NCI-H2196 (cell line): ENCODE data around the gene OR52B6.
"Not testable (repeated sequence)": the region's sequence is repeated elsewhere in the genome, so short reads cannot be mapped to it uniquely, and the experiment has no call there.

Experiments used
- DNase-seq: peaks from one replicate; lab custom pipeline; 2025; ENCODE audit not compliant: unreplicated experiment; lab: John Stamatoyannopoulos, UW

Gene OR52B6

GRCh38 chr11:5593146-5593545, 12.5 kb downstream of the OR52B6 start:
- no peak for DNase-seq

- no peak for DNase-seq
Observed at GRCh38 chr11:5596607-5597201, 16.0 kb downstream of the OR52B6 start, which contains the start of gene TRIM6. Gene TRIM6 (plus strand): TSS chr11:5596637. CDS start chr11:5596898, 261 bp downstream.

- no peak for DNase-seq
Observed at GRCh38 chr11:5597953-5598352, 17.3 kb downstream of the OR52B6 start.

GRCh38 chr11:5600374-5600851, 19.7 kb downstream of the OR52B6 start:
- peak; percentile 2 for DNase-seq

- DNase-seq: not testable (repeated sequence)
Observed at GRCh38 chr11:5602791-5603190, 22.1 kb downstream of the OR52B6 start.

- DNase-seq: no peak
Observed at GRCh38 chr11:5603326-5603725, 22.6 kb downstream of the OR52B6 start.

GRCh38 chr11:5604896-5605295, 24.2 kb downstream of the OR52B6 start:
- DNase-seq: no peak

GRCh38 chr11:5605849-5606248, 25.2 kb downstream of the OR52B6 start:
- DNase-seq: no peak

GRCh38 chr11:5608808-5609207, 28.1 kb downstream of the OR52B6 start:
- DNase-seq: no peak

GRCh38 chr11:5610446-5610845, 29.8 kb downstream of the OR52B6 start:
- DNase-seq: no peak

- no peak for DNase-seq
Observed at GRCh38 chr11:5611627-5612026, 30.9 kb downstream of the OR52B6 start.

- DNase-seq: no peak
Observed at GRCh38 chr11:5618807-5619206, 38.1 kb downstream of the OR52B6 start.

GRCh38 chr11:5620651-5621521, 40.2 kb downstream of the OR52B6 start:
- DNase-seq: no peak

GRCh38 chr11:5621580-5621979, 40.9 kb downstream of the OR52B6 start:
- no peak for DNase-seq

- DNase-seq: no peak
Observed at GRCh38 chr11:5622802-5623201, 42.1 kb downstream of the OR52B6 start.

GRCh38 chr11:5624489-5625279, 44.0 kb downstream of the OR52B6 start, which contains the start of gene TRIM34:
Gene TRIM34 (plus strand): TSS chr11:5625001. CDS start chr11:5632332, 7,331 bp downstream.
- DNase-seq: no peak

- no peak for DNase-seq
Observed at GRCh38 chr11:5625281-5625680, 44.6 kb downstream of the OR52B6 start.

- no peak for DNase-seq
Observed at GRCh38 chr11:5626196-5626595, 45.5 kb downstream of the OR52B6 start.

GRCh38 chr11:5631417-5631816, 50.7 kb downstream of the OR52B6 start:
- DNase-seq: no peak
